ENCODE data around the gene LIN7B. TPM values are rescaled to one million over a fixed set of nuclear protein-coding genes. Genes with fewer than 3 reads are reported as not detected.
A peak's percentile ranks its signal among the peaks of the same experiment; 100 is the strongest.

The LIN7B gene
- total and polyA plus RNA-seq, 9 of the 15 experiments (the other 6 are each of a cell fraction or from before 2014, with no cell fraction given) = 0.89 to 15.7 (median 4.0) TPM

DNA sequence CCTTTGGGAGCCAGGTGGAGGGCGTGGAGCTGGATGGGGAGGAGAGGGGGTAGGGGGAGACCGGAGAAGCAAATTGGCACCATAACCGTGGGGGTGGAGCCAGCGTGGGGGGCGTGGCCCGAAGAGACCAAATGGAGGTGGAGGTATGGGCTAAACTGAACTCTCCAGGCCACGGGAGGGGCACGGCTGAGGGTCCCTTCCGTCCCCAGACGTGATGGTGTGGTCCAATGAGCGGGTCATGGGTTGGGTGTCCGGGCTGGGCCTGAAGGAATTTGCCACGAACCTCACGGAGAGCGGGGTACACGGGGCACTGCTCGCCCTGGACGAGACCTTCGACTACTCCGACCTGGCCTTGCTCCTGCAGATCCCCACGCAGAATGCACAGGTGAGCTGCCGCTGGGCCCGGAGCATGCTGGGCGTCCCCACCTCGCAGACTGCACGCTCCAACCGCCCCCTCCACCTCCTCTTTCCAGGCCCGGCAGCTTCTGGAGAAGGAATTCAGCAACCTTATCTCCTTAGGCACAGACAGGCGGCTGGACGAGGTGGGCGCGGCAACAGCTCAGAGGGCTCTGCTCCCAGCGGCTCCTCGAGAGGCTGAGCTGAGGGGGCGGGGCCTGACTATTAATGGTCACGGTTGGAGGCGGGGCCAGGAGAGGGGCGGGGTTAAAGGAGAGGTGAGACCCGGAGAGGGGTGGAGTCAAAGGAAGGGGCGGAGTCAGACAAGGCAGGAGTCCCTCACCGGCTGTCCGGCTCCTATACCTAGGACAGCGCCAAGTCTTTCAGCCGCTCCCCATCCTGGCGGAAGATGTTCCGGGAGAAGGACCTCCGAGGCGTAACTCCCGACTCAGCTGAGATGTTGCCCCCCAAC lies 34.8 kb downstream of the LIN7B start (continued):
- TF ChIP-seq, protein P1, sequence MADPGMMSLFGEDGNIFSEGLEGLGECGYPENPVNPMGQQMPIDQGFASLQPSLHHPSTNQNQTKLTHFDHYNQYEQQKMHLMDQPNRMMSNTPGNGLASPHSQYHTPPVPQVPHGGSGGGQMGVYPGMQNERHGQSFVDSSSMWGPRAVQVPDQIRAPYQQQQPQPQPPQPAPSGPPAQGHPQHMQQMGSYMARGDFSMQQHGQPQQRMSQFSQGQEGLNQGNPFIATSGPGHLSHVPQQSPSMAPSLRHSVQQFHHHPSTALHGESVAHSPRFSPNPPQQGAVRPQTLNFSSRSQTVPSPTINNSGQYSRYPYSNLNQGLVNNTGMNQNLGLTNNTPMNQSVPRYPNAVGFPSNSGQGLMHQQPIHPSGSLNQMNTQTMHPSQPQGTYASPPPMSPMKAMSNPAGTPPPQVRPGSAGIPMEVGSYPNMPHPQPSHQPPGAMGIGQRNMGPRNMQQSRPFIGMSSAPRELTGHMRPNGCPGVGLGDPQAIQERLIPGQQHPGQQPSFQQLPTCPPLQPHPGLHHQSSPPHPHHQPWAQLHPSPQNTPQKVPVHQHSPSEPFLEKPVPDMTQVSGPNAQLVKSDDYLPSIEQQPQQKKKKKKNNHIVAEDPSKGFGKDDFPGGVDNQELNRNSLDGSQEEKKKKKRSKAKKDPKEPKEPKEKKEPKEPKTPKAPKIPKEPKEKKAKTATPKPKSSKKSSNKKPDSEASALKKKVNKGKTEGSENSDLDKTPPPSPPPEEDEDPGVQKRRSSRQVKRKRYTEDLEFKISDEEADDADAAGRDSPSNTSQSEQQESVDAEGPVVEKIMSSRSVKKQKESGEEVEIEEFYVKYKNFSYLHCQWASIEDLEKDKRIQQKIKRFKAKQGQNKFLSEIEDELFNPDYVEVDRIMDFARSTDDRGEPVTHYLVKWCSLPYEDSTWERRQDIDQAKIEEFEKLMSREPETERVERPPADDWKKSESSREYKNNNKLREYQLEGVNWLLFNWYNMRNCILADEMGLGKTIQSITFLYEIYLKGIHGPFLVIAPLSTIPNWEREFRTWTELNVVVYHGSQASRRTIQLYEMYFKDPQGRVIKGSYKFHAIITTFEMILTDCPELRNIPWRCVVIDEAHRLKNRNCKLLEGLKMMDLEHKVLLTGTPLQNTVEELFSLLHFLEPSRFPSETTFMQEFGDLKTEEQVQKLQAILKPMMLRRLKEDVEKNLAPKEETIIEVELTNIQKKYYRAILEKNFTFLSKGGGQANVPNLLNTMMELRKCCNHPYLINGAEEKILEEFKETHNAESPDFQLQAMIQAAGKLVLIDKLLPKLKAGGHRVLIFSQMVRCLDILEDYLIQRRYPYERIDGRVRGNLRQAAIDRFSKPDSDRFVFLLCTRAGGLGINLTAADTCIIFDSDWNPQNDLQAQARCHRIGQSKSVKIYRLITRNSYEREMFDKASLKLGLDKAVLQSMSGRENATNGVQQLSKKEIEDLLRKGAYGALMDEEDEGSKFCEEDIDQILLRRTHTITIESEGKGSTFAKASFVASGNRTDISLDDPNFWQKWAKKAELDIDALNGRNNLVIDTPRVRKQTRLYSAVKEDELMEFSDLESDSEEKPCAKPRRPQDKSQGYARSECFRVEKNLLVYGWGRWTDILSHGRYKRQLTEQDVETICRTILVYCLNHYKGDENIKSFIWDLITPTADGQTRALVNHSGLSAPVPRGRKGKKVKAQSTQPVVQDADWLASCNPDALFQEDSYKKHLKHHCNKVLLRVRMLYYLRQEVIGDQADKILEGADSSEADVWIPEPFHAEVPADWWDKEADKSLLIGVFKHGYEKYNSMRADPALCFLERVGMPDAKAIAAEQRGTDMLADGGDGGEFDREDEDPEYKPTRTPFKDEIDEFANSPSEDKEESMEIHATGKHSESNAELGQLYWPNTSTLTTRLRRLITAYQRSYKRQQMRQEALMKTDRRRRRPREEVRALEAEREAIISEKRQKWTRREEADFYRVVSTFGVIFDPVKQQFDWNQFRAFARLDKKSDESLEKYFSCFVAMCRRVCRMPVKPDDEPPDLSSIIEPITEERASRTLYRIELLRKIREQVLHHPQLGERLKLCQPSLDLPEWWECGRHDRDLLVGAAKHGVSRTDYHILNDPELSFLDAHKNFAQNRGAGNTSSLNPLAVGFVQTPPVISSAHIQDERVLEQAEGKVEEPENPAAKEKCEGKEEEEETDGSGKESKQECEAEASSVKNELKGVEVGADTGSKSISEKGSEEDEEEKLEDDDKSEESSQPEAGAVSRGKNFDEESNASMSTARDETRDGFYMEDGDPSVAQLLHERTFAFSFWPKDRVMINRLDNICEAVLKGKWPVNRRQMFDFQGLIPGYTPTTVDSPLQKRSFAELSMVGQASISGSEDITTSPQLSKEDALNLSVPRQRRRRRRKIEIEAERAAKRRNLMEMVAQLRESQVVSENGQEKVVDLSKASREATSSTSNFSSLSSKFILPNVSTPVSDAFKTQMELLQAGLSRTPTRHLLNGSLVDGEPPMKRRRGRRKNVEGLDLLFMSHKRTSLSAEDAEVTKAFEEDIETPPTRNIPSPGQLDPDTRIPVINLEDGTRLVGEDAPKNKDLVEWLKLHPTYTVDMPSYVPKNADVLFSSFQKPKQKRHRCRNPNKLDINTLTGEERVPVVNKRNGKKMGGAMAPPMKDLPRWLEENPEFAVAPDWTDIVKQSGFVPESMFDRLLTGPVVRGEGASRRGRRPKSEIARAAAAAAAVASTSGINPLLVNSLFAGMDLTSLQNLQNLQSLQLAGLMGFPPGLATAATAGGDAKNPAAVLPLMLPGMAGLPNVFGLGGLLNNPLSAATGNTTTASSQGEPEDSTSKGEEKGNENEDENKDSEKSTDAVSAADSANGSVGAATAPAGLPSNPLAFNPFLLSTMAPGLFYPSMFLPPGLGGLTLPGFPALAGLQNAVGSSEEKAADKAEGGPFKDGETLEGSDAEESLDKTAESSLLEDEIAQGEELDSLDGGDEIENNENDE (IDR thresholded peaks at IDR 0.05; ENCODE audit: low read depth, low read length) = no peak
- TF ChIP-seq NCOA6 (IDR thresholded peaks at IDR 0.05) (no peak), BCLAF1 (IDR thresholded peaks at IDR 0.05; ENCODE audit: borderline replicate concordance in 1 of 2, control insufficient read depth in 1 of 2, low read depth in 2 of 2, low read length in 1 of 2) (peak in 1 of 2 experiments; percentile 28; a peak in 1 of 4 replicates), ZBTB17 (CRISPR knock-in tag; IDR thresholded peaks at IDR 0.05) (no peak), ZNF217 (CRISPR knock-in tag; IDR thresholded peaks at IDR 0.05) (no peak), RBM17 (IDR thresholded peaks at IDR 0.05; ENCODE audit: borderline replicate concordance, low read depth, low read length) (no peak), TCF3 (CRISPR knock-in tag; IDR thresholded peaks at IDR 0.05) (peak; percentile 82), KDM2B (CRISPR knock-in tag; IDR thresholded peaks at IDR 0.05) (0 out of 2 replicates have a peak, but pooled peaks have one; percentile 7), EGR1 (conservative IDR thresholded peaks at IDR 0.05) (peak; percentile 98), TBP (optimal IDR thresholded peaks at IDR 0.05; ENCODE audit: low read depth, low read length) (peak; percentile 82), DPF2 (IDR thresholded peaks at IDR 0.05) (peak; percentile 58), ZNF507 (tag; conservative IDR thresholded peaks at IDR 0.05) (no peak), CBFA2T3 (IDR thresholded peaks at IDR 0.05) (peak; percentile 82), SMAD1 (IDR thresholded peaks at IDR 0.05; ENCODE audit: low read depth, low read length, partially characterized antibody) (no peak)
